Mucosa of stomach (tissue), 1 donor: ENCODE data around the gene CD207.

Experiments
- H3K27me3 ChIP-seq: one replicate; pipeline ENCODE4 v1.7.0; 2013; ENCODE audit warnings: mild to moderate bottlenecking, low read length; ENCODE audit not compliant: control insufficient read depth, insufficient read depth
- H3K36me3 ChIP-seq: one replicate; pipeline ENCODE4 v1.7.0; 2013; ENCODE audit warnings: low read length; ENCODE audit not compliant: control insufficient read depth, insufficient read depth
- H3K4me1 ChIP-seq: one replicate; pipeline ENCODE4 v1.7.0; 2013; ENCODE audit warnings: mild to moderate bottlenecking, low read length; ENCODE audit not compliant: control insufficient read depth, insufficient read depth
- H3K4me3 ChIP-seq: one replicate; pipeline ENCODE4 v1.7.0; 2013; ENCODE audit warnings: low read length
- H3K9ac ChIP-seq: one replicate; pipeline ENCODE4 v1.7.0; 2013; ENCODE audit warnings: mild to moderate bottlenecking, low read length, moderate library complexity
- H3K9me3 ChIP-seq: one replicate; pipeline ENCODE4 v1.7.0; 2013; ENCODE audit warnings: mild to moderate bottlenecking, low read length, moderate library complexity; ENCODE audit not compliant: control insufficient read depth
- donor health status: Pancreatic carcinoma.

The CD207 gene

DNA sequence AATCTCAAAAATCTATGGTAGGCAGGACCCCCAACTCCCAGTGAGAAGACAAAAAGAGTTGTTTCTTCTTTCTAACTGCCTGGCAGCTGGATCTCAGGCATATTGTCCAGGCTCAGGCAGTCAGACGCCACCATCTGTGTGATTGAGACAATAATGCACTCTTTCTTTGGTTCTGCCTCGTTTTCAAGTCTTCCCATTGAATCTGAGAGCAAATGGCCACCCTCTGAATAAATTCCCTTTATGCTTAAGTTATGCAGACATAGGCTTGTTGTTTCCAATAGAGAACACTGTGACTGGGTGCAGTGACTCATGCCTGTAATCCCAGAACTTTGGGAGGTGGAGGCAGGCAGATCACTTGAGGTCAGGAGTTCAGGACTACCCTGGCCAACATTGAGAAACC is 15.3 kb upstream of the CD207 start:
- H3K4me3 ChIP-seq, result no peak overlapping the region
- no peaks in the 10 kb centered on the region for H3K27me3 ChIP-seq
- no peaks in the 10 kb centered on the region for H3K9me3 ChIP-seq
- no peaks in the 10 kb centered on the region for H3K36me3 ChIP-seq
- no peak overlapping the region for H3K9ac ChIP-seq
- no peaks in the 10 kb centered on the region for H3K4me1 ChIP-seq

GRCh38 chr2:70842401-70842800 is 6.8 kb upstream of the CD207 start:
- Histone ChIP-seq H3K36me3 (no peaks in the 10 kb centered on the region), H3K4me3 (no peak overlapping the region), H3K4me1 (no peaks in the 10 kb centered on the region), H3K9ac (no peak overlapping the region), H3K27me3 (peaks cover 3% of the 10 kb centered on the region), H3K9me3 (no peaks in the 10 kb centered on the region)

- Histone ChIP-seq H3K9ac (no peak overlapping the region), H3K9me3 (no peaks in the 10 kb centered on the region), H3K36me3 (no peaks in the 10 kb centered on the region), H3K4me1 (no peaks in the 10 kb centered on the region), H3K4me3 (no peak overlapping the region), H3K27me3 (peaks cover 3% of the 10 kb centered on the region)
Observed at GRCh38 chr2:70837980-70838925, 2.6 kb upstream of the CD207 start.

DNA sequence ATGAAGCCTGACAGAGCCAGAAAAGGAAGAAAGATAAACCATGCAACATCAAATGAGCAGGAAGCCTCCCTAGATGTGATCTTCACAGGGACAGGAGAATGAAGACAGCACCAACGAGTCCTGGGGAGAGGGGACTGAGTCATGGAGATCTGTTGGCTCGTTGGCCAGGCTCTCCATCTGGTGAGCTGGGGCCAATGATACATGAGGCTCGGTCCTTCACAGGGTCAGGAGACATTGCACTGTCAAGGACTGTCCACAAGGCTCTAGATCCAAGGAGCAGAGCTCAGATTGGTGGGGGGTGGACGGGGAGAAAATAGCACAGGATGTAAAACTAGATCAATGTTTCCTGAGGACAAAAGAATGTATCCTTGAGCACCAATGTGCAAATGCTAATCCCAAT is 735 bp downstream of the CD207 start:
- Histone ChIP-seq H3K27me3 (no peaks in the 10 kb centered on the region), H3K4me1 (no peaks in the 10 kb centered on the region), H3K9ac (no peak overlapping the region), H3K36me3 (no peaks in the 10 kb centered on the region), H3K9me3 (no peaks in the 10 kb centered on the region), H3K4me3 (no peak overlapping the region)

- Histone ChIP-seq H3K36me3 (no peaks in the 10 kb centered on the region), H3K4me3 (no peak overlapping the region), H3K9ac (no peak overlapping the region), H3K27me3 (no peaks in the 10 kb centered on the region), H3K9me3 (no peaks in the 10 kb centered on the region), H3K4me1 (no peaks in the 10 kb centered on the region)
Observed at GRCh38 chr2:70834106-70834505, 1.5 kb downstream of the CD207 start.

DNA sequence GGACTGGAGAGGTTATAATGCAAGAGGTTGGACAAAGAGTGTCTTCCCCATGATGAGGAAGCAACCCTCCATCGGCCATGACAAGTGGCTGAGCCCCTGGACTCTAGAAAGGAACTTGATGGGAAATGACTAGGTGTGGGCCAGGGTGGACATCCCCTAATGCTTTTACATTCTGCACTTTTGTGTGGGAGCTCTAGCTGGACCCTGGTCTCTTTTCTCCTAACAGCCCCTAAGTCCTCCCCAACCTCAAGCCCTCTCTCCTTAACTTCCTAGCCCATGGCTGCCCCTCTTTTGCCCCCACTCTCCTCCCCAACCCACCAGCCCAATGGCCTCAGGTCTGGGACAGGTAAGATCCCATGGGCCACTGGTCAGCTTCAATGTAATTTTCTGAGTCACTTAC is 2.4 kb downstream of the CD207 start:
- H3K9me3 ChIP-seq, result no peaks in the 10 kb centered on the region
- H3K4me3 ChIP-seq, result no peak overlapping the region
- no peak overlapping the region for H3K9ac ChIP-seq
- H3K27me3 ChIP-seq, result no peaks in the 10 kb centered on the region
- H3K36me3 ChIP-seq, result no peaks in the 10 kb centered on the region
- H3K4me1 ChIP-seq, result no peaks in the 10 kb centered on the region

DNA sequence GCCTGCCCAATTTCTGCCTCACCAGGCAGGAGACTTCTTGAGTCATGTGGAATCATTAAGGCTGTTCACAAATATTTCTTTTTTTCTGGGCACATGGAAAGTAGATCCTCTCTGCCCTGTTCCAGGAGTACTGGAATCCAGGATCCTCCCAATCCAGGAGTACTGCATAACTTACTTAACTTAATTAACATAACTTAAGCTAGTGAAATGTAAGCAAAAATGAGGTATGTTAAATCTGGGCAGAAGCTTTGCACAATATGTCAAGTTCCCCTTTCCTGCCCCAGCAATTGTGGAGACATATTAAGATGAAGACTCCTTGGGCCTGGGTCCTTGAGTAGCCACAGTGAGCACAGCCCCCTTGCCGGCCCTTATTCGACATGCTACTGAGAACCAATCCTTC is 3.2 kb downstream of the CD207 start:
- Histone ChIP-seq H3K9ac (no peak overlapping the region), H3K4me3 (no peak overlapping the region), H3K9me3 (no peaks in the 10 kb centered on the region), H3K27me3 (no peaks in the 10 kb centered on the region), H3K36me3 (no peaks in the 10 kb centered on the region), H3K4me1 (no peaks in the 10 kb centered on the region)

DNA sequence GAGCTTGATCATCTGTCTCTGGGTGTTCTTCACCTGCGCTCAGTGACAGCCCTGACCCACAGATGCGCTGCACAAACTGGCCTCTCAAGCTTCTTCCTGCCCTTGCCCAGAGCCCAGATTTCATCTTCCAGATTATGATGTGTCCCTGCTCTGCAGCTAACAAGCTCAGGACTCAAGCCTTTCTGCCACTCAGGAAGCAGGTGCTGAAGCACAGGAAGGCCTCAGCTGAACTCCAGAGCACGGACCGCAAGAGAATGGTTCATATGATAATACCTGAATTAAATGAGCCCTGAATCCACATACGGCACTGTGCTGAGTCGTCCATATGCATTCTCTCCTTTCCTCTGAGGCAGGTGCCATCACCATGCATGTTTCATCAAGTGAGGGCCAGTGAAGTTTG is 3.8 kb downstream of the CD207 start:
- H3K9ac ChIP-seq, result no peak overlapping the region
- H3K9me3 ChIP-seq, result no peaks in the 10 kb centered on the region
- H3K27me3 ChIP-seq, result no peaks in the 10 kb centered on the region
- no peaks in the 10 kb centered on the region for H3K36me3 ChIP-seq
- H3K4me1 ChIP-seq, result no peaks in the 10 kb centered on the region
- no peak overlapping the region for H3K4me3 ChIP-seq

- no peak overlapping the region for H3K9ac ChIP-seq
- no peaks in the 10 kb centered on the region for H3K4me1 ChIP-seq
- no peaks in the 10 kb centered on the region for H3K27me3 ChIP-seq
- H3K4me3 ChIP-seq, result no peak overlapping the region
- H3K36me3 ChIP-seq, result no peaks in the 10 kb centered on the region
- no peaks in the 10 kb centered on the region for H3K9me3 ChIP-seq
Observed at GRCh38 chr2:70830366-70830765, 5.2 kb downstream of the CD207 start.

DNA sequence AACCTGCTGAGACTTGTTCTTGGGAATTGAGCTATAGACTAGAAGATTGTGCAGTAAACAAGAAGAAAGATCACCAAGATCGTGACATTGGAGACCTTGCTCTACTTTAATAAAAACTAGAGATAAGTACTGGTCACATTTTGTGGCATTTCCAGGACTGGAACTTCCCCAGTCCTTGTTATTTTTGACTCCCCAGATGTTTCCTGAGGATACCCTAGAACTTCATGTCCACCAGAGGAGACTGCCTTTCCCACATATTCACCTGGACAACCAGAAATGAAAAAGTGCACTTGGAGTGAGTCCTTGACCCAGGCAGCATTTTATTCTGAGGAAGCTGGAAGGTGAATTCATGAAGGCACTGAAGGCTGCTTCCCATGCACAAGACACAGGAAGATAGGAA is 5.7 kb downstream of the CD207 start:
- no peaks in the 10 kb centered on the region for H3K27me3 ChIP-seq
- H3K9me3 ChIP-seq, result no peaks in the 10 kb centered on the region
- H3K9ac ChIP-seq, result no peak overlapping the region
- no peak overlapping the region for H3K4me3 ChIP-seq
- H3K4me1 ChIP-seq, result no peaks in the 10 kb centered on the region
- no peaks in the 10 kb centered on the region for H3K36me3 ChIP-seq

- Histone ChIP-seq H3K4me3 (no peak overlapping the region), H3K9me3 (no peaks in the 10 kb centered on the region), H3K4me1 (no peaks in the 10 kb centered on the region), H3K9ac (no peak overlapping the region), H3K27me3 (no peaks in the 10 kb centered on the region), H3K36me3 (no peaks in the 10 kb centered on the region)
Observed at GRCh38 chr2:70828914-70829824, 6.4 kb downstream of the CD207 start.

DNA sequence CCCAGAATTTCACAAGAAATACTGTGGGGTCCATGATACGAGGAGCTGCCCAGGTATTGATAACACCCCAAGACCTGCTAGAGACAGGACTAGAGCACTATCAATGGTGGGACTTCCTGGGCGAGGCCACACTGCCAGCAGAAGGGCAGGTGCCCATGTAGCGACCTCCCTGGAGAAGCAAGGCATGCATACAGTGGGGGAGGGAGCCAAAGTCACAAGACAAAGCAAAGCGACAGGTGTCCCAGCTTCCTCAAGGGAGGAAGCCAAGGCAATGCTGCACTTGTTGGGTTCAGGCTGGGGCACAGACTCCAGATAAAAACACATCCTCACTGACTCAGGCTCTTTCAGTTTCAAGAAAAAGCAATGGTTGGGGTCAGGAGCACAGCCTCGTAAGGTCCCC is 7.5 kb downstream of the CD207 start:
- Histone ChIP-seq H3K9me3 (no peaks in the 10 kb centered on the region), H3K4me3 (no peak overlapping the region), H3K36me3 (no peaks in the 10 kb centered on the region), H3K4me1 (no peaks in the 10 kb centered on the region), H3K9ac (no peak overlapping the region), H3K27me3 (no peaks in the 10 kb centered on the region)
